ENCODE data around the gene REEP3. TPM values are rescaled to one million over a fixed set of nuclear protein-coding genes. Genes with fewer than 3 reads are reported as not detected.

The REEP3 gene
- total RNA-seq, 2 donors from 2014 or later: 30.7 to 33.0 TPM

DNA sequence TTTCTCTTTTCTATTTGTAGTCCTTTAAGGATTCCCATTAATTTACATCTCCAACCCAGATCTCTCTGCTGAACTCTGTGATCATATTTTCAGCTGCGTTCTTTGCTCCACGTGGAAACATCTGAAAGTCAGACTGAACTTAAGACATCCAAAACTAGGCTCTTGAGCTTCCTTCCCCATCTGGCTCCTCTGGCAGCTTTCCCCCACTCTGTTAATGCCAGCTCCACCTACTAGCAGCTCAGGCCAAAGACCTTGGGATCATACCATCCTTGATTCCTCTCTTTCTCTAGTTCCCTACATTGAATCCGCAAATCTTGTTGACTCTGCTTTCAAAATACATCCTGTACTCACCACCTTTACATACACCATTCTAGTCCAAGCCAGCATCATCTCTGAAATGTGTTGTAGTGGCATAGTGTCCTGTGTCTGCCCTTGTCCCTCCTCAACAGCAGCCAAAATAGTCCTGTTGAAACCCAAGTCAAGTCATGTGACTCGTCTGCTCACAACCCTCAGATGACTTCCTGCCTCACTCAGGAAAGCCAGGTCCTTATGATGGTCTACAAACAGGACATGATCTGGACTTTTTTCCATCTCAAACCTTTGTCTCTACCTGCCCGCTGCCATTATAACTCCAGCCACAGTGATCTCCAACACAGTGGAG is 7.0 kb downstream of the REEP3 start:
- Mint-ChIP-seq H3K4me1 (peaks cover 18% of the 10 kb centered on the region), H3K27ac (no peak overlapping the region), H3K27me3 (ENCODE audit: insufficient read depth) (no peaks in the 10 kb centered on the region), H3K36me3 (ENCODE audit: low read depth) (peaks cover 24% of the 10 kb centered on the region), H3K9me3 (no peaks in the 10 kb centered on the region), H3K4me3 (no peak overlapping the region)
- TF ChIP-seq, protein P1, sequence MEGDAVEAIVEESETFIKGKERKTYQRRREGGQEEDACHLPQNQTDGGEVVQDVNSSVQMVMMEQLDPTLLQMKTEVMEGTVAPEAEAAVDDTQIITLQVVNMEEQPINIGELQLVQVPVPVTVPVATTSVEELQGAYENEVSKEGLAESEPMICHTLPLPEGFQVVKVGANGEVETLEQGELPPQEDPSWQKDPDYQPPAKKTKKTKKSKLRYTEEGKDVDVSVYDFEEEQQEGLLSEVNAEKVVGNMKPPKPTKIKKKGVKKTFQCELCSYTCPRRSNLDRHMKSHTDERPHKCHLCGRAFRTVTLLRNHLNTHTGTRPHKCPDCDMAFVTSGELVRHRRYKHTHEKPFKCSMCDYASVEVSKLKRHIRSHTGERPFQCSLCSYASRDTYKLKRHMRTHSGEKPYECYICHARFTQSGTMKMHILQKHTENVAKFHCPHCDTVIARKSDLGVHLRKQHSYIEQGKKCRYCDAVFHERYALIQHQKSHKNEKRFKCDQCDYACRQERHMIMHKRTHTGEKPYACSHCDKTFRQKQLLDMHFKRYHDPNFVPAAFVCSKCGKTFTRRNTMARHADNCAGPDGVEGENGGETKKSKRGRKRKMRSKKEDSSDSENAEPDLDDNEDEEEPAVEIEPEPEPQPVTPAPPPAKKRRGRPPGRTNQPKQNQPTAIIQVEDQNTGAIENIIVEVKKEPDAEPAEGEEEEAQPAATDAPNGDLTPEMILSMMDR (conservative IDR thresholded peaks at IDR 0.05): no peak
- Histone ChIP-seq H3K9me3 (ENCODE audit: control insufficient read depth, low read length) (no peaks in the 10 kb centered on the region), H3K27ac (ENCODE audit: low read depth, low read length) (no peak overlapping the region), H3K4me3 (ENCODE audit: low read length) (no peak overlapping the region), H3K9ac (ENCODE audit: extremely low read depth, low read length, poor library complexity, severe bottlenecking) (no peak overlapping the region), H3K27me3 (ENCODE audit: control insufficient read depth, insufficient read depth, low read length, poor library complexity, severe bottlenecking) (no peaks in the 10 kb centered on the region), H3K4me1 (ENCODE audit: control insufficient read depth, insufficient read depth, low read length) (no peaks in the 10 kb centered on the region), H3K36me3 (ENCODE audit: control insufficient read depth, insufficient read depth, low read length) (peaks cover 20% of the 10 kb centered on the region)
- 91 to 97% methylated on average over 5 of the region's 5 CpGs for WGBS, 2 experiments (ENCODE audit: insufficient coverage in 1 of 2, insufficient read length in 1 of 2)
- DNase-seq: no peak

DNA sequence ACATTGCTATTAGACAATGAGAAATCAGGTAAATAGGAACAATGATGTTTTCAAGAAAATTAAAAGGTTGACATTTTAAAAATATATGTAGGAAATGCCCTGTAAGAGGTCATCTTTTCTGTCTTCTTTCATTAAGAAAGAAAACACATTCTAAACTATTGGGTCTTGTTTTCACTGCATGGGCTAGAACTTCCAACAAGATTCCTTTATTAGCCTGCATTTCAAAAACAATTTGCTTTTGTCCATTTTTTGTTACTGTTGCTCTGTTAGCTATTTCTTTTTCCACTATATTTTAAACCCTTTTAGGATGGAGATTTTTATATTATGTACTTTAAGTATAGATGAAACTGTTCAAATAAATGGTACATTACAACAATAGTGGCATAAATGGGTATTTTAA is 9.2 kb downstream of the REEP3 start:
- no peaks in the 10 kb centered on the region for H3K9me3 ChIP-seq (ENCODE audit: control insufficient read depth, low read length)
- no peak overlapping the region for H3K4me3 ChIP-seq (ENCODE audit: low read length)
- Mint-ChIP-seq H3K4me1 (peaks cover 7% of the 10 kb centered on the region), H3K36me3 (ENCODE audit: low read depth) (peaks cover 12% of the 10 kb centered on the region), H3K4me3 (no peak overlapping the region), H3K27ac (no peak overlapping the region), H3K9me3 (no peaks in the 10 kb centered on the region), H3K27me3 (ENCODE audit: insufficient read depth) (no peaks in the 10 kb centered on the region)
- H3K4me1 ChIP-seq (ENCODE audit: control insufficient read depth, insufficient read depth, low read length): no peaks in the 10 kb centered on the region
- H3K36me3 ChIP-seq (ENCODE audit: control insufficient read depth, insufficient read depth, low read length): peaks cover 20% of the 10 kb centered on the region
- no peak overlapping the region for H3K9ac ChIP-seq (ENCODE audit: extremely low read depth, low read length, poor library complexity, severe bottlenecking)
- H3K27me3 ChIP-seq (ENCODE audit: control insufficient read depth, insufficient read depth, low read length, poor library complexity, severe bottlenecking): no peaks in the 10 kb centered on the region
- no peak for DNase-seq
- no peak overlapping the region for H3K27ac ChIP-seq (ENCODE audit: low read depth, low read length)
- TF ChIP-seq, protein P1 (conservative IDR thresholded peaks at IDR 0.05): no peak

DNA sequence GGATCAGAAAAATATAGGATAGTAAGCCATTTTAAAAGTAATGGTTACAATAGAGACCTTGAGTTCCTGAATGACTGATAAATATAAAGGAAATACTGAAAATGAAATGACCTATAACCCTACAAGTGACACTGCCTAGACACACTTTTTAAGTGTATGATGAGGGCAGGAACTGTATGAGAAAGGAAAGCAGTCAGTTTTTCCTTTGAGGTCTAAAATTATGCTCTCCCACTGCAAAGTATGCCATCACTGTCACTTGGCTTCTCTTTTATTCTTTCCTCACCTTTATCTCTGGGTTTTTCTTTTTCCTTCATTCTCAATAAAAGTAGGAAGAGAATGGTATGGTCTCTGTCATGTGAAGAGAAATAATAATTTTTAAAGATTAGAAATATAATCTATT is 13.5 kb downstream of the REEP3 start:
- no peaks in the 10 kb centered on the region for H3K4me1 Mint-ChIP-seq
- no peaks in the 10 kb centered on the region for H3K9me3 Mint-ChIP-seq
- no peak overlapping the region for H3K4me3 Mint-ChIP-seq
- no peaks in the 10 kb centered on the region for H3K27me3 Mint-ChIP-seq (ENCODE audit: insufficient read depth)
- H3K27me3 ChIP-seq (ENCODE audit: control insufficient read depth, insufficient read depth, low read length, poor library complexity, severe bottlenecking): no peaks in the 10 kb centered on the region
- H3K9me3 ChIP-seq (ENCODE audit: control insufficient read depth, low read length): no peaks in the 10 kb centered on the region
- TF ChIP-seq, protein P1 (conservative IDR thresholded peaks at IDR 0.05): no peak
- no peak overlapping the region for H3K4me3 ChIP-seq (ENCODE audit: low read length)
- H3K36me3 ChIP-seq (ENCODE audit: control insufficient read depth, insufficient read depth, low read length): peaks cover 5% of the 10 kb centered on the region
- no peaks in the 10 kb centered on the region for H3K36me3 Mint-ChIP-seq (ENCODE audit: low read depth)
- no peak for DNase-seq
- H3K9ac ChIP-seq (ENCODE audit: extremely low read depth, low read length, poor library complexity, severe bottlenecking): no peak overlapping the region
- no peak overlapping the region for H3K27ac ChIP-seq (ENCODE audit: low read depth, low read length)
- H3K4me1 ChIP-seq (ENCODE audit: control insufficient read depth, insufficient read depth, low read length): no peaks in the 10 kb centered on the region
- no peak overlapping the region for H3K27ac Mint-ChIP-seq
